ENCODE measurements around the gene FIP1L1. TPM values are rescaled to one million over a fixed set of nuclear protein-coding genes. Genes with fewer than 3 reads are reported as not detected.

FIP1L1 gene
- total RNA-seq, 1 experiment from 2014 or later: 47.6 TPM

DNA sequence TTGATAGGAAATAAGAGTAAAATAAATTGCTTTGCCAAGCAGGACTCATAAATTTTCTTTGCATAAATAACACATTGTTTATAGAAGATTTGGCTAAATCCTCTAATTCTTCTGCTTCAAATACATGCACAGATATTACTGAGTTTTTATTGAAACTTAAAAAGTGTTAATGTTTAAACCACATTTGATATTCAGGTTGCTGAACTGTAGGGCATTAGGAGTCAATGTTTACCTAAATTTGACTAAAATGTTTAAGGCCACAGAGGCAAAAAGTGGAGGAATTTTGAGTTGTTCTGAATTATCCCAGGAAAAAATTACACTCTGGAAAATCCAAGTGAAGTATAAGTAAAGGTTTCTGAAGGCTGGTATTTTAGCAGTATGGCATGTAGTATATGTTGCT lies 78.7 kb downstream of the FIP1L1 start:
- Mint-ChIP-seq H3K9me3 (no peaks in the 10 kb centered on the region), H3K27me3 (ENCODE audit: low read depth) (no peaks in the 10 kb centered on the region), H3K27ac (no peak overlapping the region), H3K4me3 (no peak overlapping the region), H3K36me3 (peaks cover 50% of the 10 kb centered on the region), H3K4me1 (no peaks in the 10 kb centered on the region)
- ChIA-PET CTCF (no interaction called here), POLR2A (no interaction called here)
- no peak for ATAC-seq
- no peak for TF ChIP-seq ESRRA (CRISPR knock-in tag; IDR thresholded peaks at IDR 0.05; ENCODE audit: borderline replicate concordance)
- DNase-seq (ENCODE audit: low spot score): no peak

DNA sequence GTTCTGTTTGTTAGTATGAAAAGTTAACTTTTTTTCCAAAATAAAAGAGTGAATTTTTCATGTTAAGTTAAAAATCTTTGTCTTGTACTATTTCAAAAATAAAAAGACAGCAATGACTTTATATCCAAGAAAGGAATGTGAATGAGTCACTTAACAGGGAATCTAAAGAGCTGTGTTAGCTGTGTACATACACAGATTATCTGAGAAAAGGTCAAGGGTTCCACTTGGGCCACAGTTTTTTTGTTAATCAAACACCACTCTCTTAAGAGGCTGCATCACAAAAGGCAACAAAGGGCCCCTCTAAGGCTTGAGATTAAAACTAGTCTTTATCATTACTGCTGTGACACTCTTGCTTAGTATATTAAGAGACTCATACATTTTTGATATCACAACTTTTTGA lies 82.1 kb downstream of the FIP1L1 start:
- Mint-ChIP-seq H3K36me3 (peaks cover 50% of the 10 kb centered on the region), H3K4me1 (no peaks in the 10 kb centered on the region), H3K27me3 (ENCODE audit: low read depth) (no peaks in the 10 kb centered on the region), H3K9me3 (no peaks in the 10 kb centered on the region), H3K27ac (no peak overlapping the region), H3K4me3 (no peak overlapping the region)
- DNase-seq (ENCODE audit: low spot score) (no peak), ATAC-seq (no peak)
- ChIA-PET POLR2A (interaction anchor here (0.8 kb wide), 1 partner anchor 275 kb away, joined by 4 read pairs; no protein-coding TSS in a partner anchor), CTCF (no interaction called here)
- TF ChIP-seq ZNF423 (CRISPR knock-in tag; IDR thresholded peaks at IDR 0.05): no peak
- TF ChIP-seq, protein P1, sequence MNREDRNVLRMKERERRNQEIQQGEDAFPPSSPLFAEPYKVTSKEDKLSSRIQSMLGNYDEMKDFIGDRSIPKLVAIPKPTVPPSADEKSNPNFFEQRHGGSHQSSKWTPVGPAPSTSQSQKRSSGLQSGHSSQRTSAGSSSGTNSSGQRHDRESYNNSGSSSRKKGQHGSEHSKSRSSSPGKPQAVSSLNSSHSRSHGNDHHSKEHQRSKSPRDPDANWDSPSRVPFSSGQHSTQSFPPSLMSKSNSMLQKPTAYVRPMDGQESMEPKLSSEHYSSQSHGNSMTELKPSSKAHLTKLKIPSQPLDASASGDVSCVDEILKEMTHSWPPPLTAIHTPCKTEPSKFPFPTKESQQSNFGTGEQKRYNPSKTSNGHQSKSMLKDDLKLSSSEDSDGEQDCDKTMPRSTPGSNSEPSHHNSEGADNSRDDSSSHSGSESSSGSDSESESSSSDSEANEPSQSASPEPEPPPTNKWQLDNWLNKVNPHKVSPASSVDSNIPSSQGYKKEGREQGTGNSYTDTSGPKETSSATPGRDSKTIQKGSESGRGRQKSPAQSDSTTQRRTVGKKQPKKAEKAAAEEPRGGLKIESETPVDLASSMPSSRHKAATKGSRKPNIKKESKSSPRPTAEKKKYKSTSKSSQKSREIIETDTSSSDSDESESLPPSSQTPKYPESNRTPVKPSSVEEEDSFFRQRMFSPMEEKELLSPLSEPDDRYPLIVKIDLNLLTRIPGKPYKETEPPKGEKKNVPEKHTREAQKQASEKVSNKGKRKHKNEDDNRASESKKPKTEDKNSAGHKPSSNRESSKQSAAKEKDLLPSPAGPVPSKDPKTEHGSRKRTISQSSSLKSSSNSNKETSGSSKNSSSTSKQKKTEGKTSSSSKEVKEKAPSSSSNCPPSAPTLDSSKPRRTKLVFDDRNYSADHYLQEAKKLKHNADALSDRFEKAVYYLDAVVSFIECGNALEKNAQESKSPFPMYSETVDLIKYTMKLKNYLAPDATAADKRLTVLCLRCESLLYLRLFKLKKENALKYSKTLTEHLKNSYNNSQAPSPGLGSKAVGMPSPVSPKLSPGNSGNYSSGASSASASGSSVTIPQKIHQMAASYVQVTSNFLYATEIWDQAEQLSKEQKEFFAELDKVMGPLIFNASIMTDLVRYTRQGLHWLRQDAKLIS (CRISPR knock-in tag; IDR thresholded peaks at IDR 0.05; ENCODE audit: borderline replicate concordance): no peak
- no peak for TF ChIP-seq NR1H2 (CRISPR knock-in tag; IDR thresholded peaks at IDR 0.05)
- no peak for TF ChIP-seq ZNF219 (CRISPR knock-in tag; IDR thresholded peaks at IDR 0.05; ENCODE audit: borderline replicate concordance)
- no peak for TF ChIP-seq CREB1 (CRISPR knock-in tag; IDR thresholded peaks at IDR 0.05)
- no peak for TF ChIP-seq HMGA2 (CRISPR knock-in tag; IDR thresholded peaks at IDR 0.05)
- TF ChIP-seq, protein P2, sequence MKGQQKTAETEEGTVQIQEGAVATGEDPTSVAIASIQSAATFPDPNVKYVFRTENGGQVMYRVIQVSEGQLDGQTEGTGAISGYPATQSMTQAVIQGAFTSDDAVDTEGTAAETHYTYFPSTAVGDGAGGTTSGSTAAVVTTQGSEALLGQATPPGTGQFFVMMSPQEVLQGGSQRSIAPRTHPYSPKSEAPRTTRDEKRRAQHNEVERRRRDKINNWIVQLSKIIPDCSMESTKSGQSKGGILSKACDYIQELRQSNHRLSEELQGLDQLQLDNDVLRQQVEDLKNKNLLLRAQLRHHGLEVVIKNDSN (CRISPR knock-in tag; IDR thresholded peaks at IDR 0.05): no peak
- TF ChIP-seq, protein P3, sequence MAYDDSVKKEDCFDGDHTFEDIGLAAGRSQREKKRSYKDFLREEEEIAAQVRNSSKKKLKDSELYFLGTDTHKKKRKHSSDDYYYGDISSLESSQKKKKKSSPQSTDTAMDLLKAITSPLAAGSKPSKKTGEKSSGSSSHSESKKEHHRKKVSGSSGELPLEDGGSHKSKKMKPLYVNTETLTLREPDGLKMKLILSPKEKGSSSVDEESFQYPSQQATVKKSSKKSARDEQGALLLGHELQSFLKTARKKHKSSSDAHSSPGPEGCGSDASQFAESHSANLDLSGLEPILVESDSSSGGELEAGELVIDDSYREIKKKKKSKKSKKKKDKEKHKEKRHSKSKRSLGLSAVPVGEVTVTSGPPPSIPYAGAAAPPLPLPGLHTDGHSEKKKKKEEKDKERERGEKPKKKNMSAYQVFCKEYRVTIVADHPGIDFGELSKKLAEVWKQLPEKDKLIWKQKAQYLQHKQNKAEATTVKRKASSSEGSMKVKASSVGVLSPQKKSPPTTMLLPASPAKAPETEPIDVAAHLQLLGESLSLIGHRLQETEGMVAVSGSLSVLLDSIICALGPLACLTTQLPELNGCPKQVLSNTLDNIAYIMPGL (CRISPR knock-in tag; IDR thresholded peaks at IDR 0.05): no peak
- TF ChIP-seq, protein P4, sequence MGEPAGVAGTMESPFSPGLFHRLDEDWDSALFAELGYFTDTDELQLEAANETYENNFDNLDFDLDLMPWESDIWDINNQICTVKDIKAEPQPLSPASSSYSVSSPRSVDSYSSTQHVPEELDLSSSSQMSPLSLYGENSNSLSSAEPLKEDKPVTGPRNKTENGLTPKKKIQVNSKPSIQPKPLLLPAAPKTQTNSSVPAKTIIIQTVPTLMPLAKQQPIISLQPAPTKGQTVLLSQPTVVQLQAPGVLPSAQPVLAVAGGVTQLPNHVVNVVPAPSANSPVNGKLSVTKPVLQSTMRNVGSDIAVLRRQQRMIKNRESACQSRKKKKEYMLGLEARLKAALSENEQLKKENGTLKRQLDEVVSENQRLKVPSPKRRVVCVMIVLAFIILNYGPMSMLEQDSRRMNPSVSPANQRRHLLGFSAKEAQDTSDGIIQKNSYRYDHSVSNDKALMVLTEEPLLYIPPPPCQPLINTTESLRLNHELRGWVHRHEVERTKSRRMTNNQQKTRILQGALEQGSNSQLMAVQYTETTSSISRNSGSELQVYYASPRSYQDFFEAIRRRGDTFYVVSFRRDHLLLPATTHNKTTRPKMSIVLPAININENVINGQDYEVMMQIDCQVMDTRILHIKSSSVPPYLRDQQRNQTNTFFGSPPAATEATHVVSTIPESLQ (CRISPR knock-in tag; IDR thresholded peaks at IDR 0.05): no peak
- TF ChIP-seq, protein P5, sequence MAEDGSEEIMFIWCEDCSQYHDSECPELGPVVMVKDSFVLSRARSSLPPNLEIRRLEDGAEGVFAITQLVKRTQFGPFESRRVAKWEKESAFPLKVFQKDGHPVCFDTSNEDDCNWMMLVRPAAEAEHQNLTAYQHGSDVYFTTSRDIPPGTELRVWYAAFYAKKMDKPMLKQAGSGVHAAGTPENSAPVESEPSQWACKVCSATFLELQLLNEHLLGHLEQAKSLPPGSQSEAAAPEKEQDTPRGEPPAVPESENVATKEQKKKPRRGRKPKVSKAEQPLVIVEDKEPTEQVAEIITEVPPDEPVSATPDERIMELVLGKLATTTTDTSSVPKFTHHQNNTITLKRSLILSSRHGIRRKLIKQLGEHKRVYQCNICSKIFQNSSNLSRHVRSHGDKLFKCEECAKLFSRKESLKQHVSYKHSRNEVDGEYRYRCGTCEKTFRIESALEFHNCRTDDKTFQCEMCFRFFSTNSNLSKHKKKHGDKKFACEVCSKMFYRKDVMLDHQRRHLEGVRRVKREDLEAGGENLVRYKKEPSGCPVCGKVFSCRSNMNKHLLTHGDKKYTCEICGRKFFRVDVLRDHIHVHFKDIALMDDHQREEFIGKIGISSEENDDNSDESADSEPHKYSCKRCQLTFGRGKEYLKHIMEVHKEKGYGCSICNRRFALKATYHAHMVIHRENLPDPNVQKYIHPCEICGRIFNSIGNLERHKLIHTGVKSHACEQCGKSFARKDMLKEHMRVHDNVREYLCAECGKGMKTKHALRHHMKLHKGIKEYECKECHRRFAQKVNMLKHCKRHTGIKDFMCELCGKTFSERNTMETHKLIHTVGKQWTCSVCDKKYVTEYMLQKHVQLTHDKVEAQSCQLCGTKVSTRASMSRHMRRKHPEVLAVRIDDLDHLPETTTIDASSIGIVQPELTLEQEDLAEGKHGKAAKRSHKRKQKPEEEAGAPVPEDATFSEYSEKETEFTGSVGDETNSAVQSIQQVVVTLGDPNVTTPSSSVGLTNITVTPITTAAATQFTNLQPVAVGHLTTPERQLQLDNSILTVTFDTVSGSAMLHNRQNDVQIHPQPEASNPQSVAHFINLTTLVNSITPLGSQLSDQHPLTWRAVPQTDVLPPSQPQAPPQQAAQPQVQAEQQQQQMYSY (CRISPR knock-in tag; IDR thresholded peaks at IDR 0.05): no peak
- TF ChIP-seq ETV6 (CRISPR knock-in tag; IDR thresholded peaks at IDR 0.05): no peak
- TF ChIP-seq, protein P6, sequence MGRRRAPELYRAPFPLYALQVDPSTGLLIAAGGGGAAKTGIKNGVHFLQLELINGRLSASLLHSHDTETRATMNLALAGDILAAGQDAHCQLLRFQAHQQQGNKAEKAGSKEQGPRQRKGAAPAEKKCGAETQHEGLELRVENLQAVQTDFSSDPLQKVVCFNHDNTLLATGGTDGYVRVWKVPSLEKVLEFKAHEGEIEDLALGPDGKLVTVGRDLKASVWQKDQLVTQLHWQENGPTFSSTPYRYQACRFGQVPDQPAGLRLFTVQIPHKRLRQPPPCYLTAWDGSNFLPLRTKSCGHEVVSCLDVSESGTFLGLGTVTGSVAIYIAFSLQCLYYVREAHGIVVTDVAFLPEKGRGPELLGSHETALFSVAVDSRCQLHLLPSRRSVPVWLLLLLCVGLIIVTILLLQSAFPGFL (CRISPR knock-in tag; IDR thresholded peaks at IDR 0.05; ENCODE audit: borderline replicate concordance): no peak
- TF ChIP-seq ZNF317 (CRISPR knock-in tag; IDR thresholded peaks at IDR 0.05; ENCODE audit: borderline replicate concordance, low read depth): no peak
- no peak for TF ChIP-seq ZNF416 (CRISPR knock-in tag; IDR thresholded peaks at IDR 0.05)
- TF ChIP-seq, protein P7, sequence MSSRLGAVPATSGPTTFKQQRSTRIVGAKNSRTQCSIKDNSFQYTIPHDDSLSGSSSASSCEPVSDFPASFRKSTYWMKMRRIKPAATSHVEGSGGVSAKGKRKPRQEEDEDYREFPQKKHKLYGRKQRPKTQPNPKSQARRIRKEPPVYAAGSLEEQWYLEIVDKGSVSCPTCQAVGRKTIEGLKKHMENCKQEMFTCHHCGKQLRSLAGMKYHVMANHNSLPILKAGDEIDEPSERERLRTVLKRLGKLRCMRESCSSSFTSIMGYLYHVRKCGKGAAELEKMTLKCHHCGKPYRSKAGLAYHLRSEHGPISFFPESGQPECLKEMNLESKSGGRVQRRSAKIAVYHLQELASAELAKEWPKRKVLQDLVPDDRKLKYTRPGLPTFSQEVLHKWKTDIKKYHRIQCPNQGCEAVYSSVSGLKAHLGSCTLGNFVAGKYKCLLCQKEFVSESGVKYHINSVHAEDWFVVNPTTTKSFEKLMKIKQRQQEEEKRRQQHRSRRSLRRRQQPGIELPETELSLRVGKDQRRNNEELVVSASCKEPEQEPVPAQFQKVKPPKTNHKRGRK (CRISPR knock-in tag; IDR thresholded peaks at IDR 0.05; ENCODE audit: borderline replicate concordance): no peak
- no peak for TF ChIP-seq MXD4 (CRISPR knock-in tag; IDR thresholded peaks at IDR 0.05; ENCODE audit: borderline replicate concordance)
- TF ChIP-seq, protein P8, sequence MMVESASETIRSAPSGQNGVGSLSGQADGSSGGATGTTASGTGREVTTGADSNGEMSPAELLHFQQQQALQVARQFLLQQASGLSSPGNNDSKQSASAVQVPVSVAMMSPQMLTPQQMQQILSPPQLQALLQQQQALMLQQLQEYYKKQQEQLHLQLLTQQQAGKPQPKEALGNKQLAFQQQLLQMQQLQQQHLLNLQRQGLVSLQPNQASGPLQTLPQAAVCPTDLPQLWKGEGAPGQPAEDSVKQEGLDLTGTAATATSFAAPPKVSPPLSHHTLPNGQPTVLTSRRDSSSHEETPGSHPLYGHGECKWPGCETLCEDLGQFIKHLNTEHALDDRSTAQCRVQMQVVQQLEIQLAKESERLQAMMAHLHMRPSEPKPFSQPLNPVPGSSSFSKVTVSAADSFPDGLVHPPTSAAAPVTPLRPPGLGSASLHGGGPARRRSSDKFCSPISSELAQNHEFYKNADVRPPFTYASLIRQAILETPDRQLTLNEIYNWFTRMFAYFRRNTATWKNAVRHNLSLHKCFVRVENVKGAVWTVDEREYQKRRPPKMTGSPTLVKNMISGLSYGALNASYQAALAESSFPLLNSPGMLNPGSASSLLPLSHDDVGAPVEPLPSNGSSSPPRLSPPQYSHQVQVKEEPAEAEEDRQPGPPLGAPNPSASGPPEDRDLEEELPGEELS (CRISPR knock-in tag; IDR thresholded peaks at IDR 0.05): no peak

Data from WTC11 (cell line).